SJCRH30 (cell line): ENCODE measurements around the gene AKAP12. TPM values are rescaled to one million over a fixed set of nuclear protein-coding genes. Genes with fewer than 3 reads are reported as not detected.

Experiments used
- DNase-seq, 2 experiments: peaks; one replicate each; pipeline ENCODE4 v3.0.0-alpha.2; 2015 to 2020
- H3K27ac ChIP-seq: fragments of 250-450 bp; sonication (Bioruptor Pico); 2 replicates; pipeline ENCODE4 v1.5.1; 2020; ENCODE audit warnings: mild to moderate bottlenecking, moderate library complexity
- H3K27me3 ChIP-seq: fragments of 250-450 bp; sonication (Bioruptor Pico); 2 replicates; pipeline ENCODE4 v1.5.1; 2020; ENCODE audit warnings: mild to moderate bottlenecking, moderate library complexity
- H3K36me3 ChIP-seq: fragments of 250-450 bp; sonication (Bioruptor Pico); 2 replicates; pipeline ENCODE4 v1.5.1; 2020; ENCODE audit warnings: mild to moderate bottlenecking, moderate library complexity
- H3K4me1 ChIP-seq: fragments of 250-450 bp; sonication (Bioruptor Pico); 2 replicates; pipeline ENCODE4 v1.5.1; 2020; ENCODE audit warnings: mild to moderate bottlenecking, moderate library complexity
- H3K4me3 ChIP-seq: fragments of 250-450 bp; sonication (Bioruptor Pico); 2 replicates; pipeline ENCODE4 v1.5.1; 2020; ENCODE audit warnings: mild to moderate bottlenecking, moderate library complexity
- H3K9me3 ChIP-seq: fragments of 250-450 bp; sonication (Bioruptor Pico); replicated peaks from 2 replicates; pipeline ENCODE4 v1.5.1; 2020; ENCODE audit warnings: mild to moderate bottlenecking, moderate library complexity
- total RNA-seq: library from RNA; depleted of rRNA; stranded (reverse); fragments of >200 nt; shearing (Covaris generic); gene quantifications from 2 replicates; pipeline ENCODE4 v1.2.3, GENCODE V29; 2014; rRNA removed

Gene AKAP12
- total RNA-seq, 1 experiment from 2014 or later: 70.8 TPM

DNA sequence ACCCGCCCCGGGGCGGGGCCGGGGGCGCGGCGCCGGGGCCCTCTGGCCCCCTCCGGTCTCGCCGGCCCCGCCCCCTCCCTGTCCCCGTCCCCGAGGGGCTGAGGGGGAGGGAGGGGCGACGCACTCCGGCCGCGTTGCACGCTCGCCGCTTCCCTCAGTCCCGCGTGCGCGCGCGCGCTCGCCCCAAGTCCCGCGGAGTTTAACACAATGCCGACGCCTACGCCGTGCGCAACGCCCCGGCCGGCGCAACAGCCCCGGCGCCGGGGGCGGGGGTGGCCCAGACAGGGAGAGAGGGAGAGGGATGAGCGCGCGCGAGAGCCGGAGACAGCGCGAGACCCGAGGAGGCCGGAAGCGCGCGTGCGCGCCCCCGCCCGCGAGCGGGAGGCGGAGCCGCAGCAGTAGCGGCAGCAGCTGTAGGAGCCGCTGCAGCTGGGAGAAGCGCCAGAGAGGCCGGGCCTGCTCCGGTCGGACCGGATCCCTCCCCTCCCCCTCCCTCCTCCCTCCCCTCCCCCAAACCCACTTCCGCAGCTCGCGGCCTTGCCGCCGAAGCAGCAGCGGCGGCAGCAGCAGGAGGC, 150.6 kb downstream of the AKAP12 start:
- Histone ChIP-seq H3K27ac (peak overlapping the region; percentile 97), H3K4me3 (peak overlapping the region; percentile 99), H3K27me3 (no peaks in the 10 kb centered on the region), H3K4me1 (peaks cover 13% of the 10 kb centered on the region), H3K36me3 (peaks cover 10% of the 10 kb centered on the region), H3K9me3 (no peaks in the 10 kb centered on the region)
- DNase-seq: peak; percentile 99

DNA sequence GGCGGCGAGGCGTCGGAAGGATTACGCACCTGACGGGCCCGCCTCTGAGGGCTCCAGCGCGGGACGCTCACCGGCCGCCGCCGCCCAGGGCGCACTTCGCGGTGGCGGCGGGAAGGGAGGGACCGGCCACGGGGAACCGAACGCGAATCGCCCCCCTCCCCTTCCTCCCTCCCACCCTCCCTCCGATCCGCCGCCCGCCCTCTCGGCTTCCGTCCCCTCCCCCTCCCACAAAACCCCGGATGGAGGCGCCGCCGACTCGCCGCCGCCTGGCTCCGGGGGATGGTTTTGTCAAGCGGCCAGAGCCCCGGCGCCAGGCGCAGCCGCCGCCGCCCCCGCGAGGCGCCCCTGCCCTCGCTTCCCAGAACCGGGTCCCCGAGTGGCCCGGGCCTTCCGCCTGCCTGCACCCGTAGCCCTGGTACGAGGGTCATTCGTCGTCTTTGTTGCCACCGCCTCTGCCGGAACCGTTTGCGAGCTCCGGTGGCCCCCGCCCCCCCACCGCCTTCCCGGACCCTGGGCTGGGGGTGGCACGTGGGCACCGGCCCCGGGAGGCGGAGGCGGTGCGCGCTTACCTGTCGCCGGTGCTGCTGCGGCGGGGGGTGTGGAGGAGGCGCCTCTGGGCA, 151.2 kb downstream of the AKAP12 start:
- Histone ChIP-seq H3K9me3 (no peaks in the 10 kb centered on the region), H3K4me1 (peaks cover 13% of the 10 kb centered on the region), H3K27ac (peak overlapping the region; percentile 96), H3K4me3 (peak overlapping the region; percentile 99), H3K36me3 (peaks cover 13% of the 10 kb centered on the region), H3K27me3 (no peaks in the 10 kb centered on the region)
- peak; percentile 82 to 84 for DNase-seq

DNA sequence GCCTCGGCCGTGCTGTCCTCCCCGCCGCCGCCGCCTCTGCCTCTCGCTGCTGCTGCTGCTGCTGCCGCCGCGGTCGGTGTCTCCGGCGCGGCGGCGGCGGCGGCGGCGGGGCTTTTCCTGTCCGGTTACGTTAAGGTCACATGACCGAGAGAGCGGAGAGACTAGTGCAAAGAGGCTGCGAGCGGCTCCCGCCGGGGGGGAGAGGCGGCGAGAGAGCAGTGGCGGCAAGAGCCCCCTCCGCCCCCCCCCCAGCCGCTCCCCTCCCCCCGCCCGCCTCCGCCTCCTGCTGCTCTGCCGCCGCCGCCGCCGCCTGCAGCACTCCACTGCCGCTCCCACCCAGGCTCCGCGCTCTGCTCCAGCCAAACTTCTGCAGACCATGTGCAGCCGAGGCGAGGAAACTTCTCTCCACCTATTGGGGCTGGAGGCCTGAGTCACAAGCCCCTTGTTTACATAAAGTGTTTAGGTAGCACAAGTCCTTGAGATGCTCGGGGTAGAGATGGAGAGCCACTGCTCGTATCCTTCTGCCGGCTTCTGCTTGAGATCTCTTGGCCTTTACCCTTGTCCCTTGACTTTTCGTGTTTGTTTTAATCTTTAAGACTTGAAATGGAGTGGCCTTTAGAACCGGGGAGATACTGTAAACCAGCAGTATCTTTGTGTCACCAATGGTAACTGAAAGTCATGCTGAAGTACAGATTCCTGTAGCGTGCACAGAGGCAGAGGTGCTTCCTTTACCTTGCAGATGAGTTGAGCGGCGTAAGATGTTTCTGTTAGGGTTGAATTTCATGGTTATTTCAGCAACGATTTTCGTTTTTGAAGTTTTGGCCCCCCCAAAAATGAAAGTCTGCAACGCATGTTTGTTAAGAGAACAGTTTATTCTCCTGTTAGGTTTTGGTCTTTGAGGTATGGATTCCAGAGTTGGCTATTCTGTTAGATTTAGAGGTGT, 152.0 kb downstream of the AKAP12 start, which contains the start of gene ZBTB2:
TSS of gene ZBTB2 (minus strand) at position 89 of the 943 bp plus-strand sequence. CDS start 17,922 bp downstream, outside the sequence.
- peak within 1 kb of the TSS; percentile 96 for H3K27ac ChIP-seq
- peak; percentile 81 to 82 for DNase-seq
- no peaks in the 10 kb centered on the region for H3K9me3 ChIP-seq
- peaks cover 13% of the 10 kb centered on the region for H3K4me1 ChIP-seq
- H3K36me3 ChIP-seq: peaks cover 17% of the 10 kb centered on the region
- peak within 1 kb of the TSS; percentile 99 for H3K4me3 ChIP-seq
- H3K27me3 ChIP-seq: no peaks in the 10 kb centered on the region

DNA sequence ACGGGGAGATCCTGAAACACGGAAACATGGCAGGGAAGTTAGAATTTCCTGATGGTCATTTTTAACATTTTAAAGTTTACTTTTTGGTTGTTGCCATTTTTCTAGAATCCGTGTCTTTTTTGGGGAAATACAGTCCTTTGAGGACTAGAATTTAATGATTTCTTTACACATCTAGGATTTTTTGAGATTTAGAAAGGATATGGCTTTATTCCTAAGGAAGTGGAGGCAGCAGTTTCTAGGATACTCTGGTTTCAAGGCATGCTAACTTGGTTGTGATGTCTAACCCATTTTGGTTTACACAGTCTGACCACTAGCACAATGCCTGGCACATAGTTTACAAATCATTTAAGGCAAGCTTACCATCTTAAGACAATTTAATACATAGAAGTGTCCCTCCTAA, 152.7 kb downstream of the AKAP12 start:
- Histone ChIP-seq H3K27ac (peak overlapping the region; percentile 32; the same call in 1 of the 2 replicates), H3K4me1 (peaks cover 13% of the 10 kb centered on the region)

DNA sequence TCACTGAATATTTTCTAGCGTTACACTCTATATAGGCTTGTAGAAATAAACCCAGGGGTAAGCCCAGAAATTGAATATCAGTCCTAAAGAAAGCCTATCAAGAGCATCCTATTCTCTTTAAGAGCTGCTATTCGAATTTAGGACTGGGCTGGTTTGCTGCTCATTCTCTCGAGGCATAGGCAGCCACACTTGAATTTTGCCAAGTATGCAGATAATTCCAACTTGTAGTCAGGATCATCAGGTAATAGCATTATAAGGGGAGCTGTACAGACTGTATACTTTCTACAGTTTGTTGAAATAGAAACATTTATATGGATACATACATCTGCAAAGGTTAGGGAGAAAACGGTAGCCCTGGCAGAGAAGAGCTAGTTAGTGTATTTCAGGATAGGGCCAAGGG, 153.6 kb downstream of the AKAP12 start:
- Histone ChIP-seq H3K9me3 (no peaks in the 10 kb centered on the region), H3K4me3 (no peak overlapping the region), H3K4me1 (peaks cover 13% of the 10 kb centered on the region), H3K27ac (no peak overlapping the region), H3K27me3 (no peaks in the 10 kb centered on the region), H3K36me3 (peaks cover 27% of the 10 kb centered on the region)
- DNase-seq: no peak

More for the DNA sequence above, 152.7 kb downstream of the AKAP12 start:
- H3K27me3 ChIP-seq: no peaks in the 10 kb centered on the region
- DNase-seq: no peak
- H3K4me3 ChIP-seq: peak overlapping the region; percentile 99
- H3K9me3 ChIP-seq: no peaks in the 10 kb centered on the region
- peaks cover 22% of the 10 kb centered on the region for H3K36me3 ChIP-seq

DNA sequence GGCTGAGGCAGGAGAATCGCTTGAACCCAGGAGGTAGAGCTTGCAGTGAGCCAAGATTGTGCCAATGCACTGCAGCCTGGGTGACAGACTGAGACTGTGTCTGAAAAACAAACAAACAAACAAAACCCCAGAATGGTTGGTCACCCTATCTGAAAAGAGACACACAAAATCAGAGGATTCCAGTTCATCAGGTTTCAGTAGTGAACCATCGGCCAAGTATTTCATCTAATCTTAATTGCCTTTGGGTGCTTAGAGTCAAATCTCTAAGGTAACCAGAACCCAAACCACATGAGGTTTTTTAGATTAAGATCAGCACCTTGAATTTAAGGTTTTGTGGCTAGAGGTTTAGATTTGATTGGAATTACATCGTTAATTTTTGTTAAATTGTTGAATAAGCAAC, 159.9 kb downstream of the AKAP12 start:
- Histone ChIP-seq H3K9me3 (no peaks in the 10 kb centered on the region), H3K4me3 (no peak overlapping the region), H3K36me3 (peaks cover 59% of the 10 kb centered on the region), H3K27ac (no peak overlapping the region), H3K27me3 (no peaks in the 10 kb centered on the region), H3K4me1 (no peaks in the 10 kb centered on the region)
- no peak for DNase-seq

DNA sequence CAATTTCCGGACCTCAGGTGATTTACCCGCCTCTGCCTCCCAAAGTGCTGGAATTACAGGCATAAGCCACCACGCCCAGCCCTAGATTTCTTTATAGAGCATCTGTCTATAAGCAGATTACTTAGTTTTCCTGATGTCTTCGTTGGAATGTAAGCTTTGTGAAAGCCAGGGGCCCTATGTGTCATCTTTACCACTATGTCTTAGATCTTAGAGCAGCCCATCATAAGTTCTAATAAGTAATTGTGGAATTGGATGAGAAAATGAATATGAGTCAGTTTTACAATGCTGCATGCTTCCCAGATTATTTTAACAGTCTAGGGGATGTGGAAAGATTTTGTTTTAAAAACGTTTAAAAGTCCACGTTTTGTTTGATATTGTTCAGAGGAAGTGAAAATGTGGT, 160.7 kb downstream of the AKAP12 start:
- no peak for DNase-seq
- Histone ChIP-seq H3K4me1 (no peaks in the 10 kb centered on the region), H3K27me3 (no peaks in the 10 kb centered on the region), H3K9me3 (no peaks in the 10 kb centered on the region), H3K36me3 (peaks cover 65% of the 10 kb centered on the region), H3K4me3 (no peak overlapping the region), H3K27ac (no peak overlapping the region)

DNA sequence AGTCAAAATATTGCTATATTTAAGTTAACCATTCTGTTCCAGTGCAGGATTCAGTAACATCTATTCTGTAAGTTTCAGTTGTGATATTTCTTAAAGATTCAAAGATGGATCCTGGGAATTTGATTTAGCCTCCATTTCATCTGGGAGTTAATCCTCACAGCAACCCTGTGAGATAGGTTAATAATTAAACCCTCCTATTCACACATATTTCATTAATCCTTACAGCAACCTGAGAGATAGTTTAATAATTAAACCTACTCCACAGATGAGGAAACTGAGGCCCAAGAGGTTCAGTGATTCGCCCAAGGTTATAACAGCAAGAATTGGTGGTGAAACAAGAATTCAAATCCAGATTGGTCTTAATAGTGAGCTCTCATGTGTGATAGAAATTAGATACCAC, 162.5 kb downstream of the AKAP12 start:
- no peak overlapping the region for H3K4me3 ChIP-seq
- no peak overlapping the region for H3K27ac ChIP-seq
- peaks cover 68% of the 10 kb centered on the region for H3K36me3 ChIP-seq
- no peaks in the 10 kb centered on the region for H3K27me3 ChIP-seq
- H3K4me1 ChIP-seq: no peaks in the 10 kb centered on the region
- no peak for DNase-seq
- no peaks in the 10 kb centered on the region for H3K9me3 ChIP-seq

DNA sequence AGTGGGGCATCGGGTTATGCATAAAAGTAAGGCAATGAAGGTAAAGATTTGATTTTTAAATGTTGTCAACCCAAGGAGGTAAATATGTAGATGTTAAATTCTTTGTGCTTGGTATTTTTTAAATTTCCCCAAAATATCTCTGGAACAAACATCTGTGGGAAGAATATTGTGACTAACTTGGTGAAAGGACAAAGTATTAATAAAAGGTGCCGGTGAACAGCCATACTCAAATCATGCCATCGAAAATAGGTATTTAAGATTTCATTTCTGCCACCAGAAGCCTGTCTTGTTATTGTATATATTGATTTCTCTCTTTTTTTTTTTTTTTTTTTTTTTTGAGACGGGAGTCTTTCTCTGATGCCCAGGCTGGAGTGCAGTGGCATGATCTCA, 164.1 kb downstream of the AKAP12 start:
- no peaks in the 10 kb centered on the region for H3K9me3 ChIP-seq
- H3K27me3 ChIP-seq: no peaks in the 10 kb centered on the region
- H3K27ac ChIP-seq: no peak overlapping the region
- H3K4me3 ChIP-seq: no peak overlapping the region
- no peak for DNase-seq
- peaks cover 68% of the 10 kb centered on the region for H3K36me3 ChIP-seq
- H3K4me1 ChIP-seq: no peaks in the 10 kb centered on the region

Other genes starting within 250 kb of the AKAP12 start
- 27.1 and 31.4 TPM in 2 replicates for gene ZBTB2, start 151.6 kb downstream of the AKAP12 start, total RNA-seq
- gene RMND1, start 212.2 kb downstream of the AKAP12 start, total RNA-seq: 33.1 and 33.3 TPM in 2 replicates